ENCODE measurements around the gene ZNF445.
"Not testable (repeated sequence)": the region's sequence is repeated elsewhere in the genome, so short reads cannot be mapped to it uniquely, and the experiment has no call there.

ZNF445 gene

DNA sequence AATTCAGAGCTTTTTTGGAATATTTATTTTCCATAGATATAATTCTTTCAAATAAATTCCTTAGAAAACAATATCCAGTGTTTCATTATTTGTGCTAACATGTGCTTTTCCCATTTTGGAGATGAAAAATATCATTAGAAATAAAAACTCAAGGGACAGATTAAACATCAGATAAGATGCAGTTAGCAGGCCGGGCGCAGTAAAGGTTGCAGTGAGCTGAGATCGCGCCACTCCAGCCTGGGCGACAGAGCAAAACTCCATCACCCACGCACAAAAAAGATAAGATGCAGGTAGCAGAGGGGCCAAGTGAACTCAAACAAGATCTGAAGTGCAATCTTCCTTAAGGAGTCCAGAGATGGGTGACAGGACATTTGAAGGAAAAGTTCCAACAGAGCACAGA is 48.0 kb downstream of the ZNF445 start:
- no peak for DNase-seq

DNA sequence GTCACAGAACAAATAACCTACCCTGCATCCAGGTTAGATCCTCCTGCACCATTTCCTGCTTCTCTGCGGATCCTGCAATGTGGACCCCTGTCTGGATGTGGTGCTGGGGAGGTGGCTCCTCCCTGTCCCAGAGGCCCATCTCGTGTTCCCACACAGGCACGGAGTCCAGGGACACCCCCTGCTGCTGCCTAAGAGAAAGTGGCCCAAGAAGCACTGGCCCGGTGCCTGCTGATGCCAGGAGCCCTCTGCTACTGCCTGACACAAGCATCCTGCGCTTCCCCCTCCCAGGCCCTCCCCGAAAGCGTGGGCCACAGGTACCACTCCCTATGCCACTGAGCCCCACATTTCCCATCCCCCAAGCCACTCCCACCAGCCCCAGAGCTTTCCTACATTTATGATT is 48.6 kb downstream of the ZNF445 start:
- no peak for DNase-seq

DNA sequence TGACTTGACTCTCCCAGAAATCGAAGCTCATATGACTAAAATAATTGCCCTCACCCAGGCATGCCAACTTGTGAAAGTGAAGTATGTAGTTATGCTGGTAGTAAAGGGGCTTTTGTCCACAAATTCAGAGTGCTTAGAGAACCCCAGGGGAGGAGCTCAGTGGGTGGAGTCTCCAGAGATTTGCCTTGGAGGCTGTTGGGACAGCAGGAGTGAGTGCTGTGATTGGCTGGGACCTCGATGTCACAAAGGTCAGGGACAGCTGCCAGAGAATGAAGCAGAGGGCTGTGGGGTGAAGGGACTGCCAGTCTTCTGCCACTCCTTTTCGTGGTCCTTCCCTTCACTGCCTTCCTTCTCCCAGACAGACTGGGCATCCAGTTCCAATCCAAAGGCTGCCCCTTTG is 49.8 kb downstream of the ZNF445 start:
- no peak for DNase-seq

DNA sequence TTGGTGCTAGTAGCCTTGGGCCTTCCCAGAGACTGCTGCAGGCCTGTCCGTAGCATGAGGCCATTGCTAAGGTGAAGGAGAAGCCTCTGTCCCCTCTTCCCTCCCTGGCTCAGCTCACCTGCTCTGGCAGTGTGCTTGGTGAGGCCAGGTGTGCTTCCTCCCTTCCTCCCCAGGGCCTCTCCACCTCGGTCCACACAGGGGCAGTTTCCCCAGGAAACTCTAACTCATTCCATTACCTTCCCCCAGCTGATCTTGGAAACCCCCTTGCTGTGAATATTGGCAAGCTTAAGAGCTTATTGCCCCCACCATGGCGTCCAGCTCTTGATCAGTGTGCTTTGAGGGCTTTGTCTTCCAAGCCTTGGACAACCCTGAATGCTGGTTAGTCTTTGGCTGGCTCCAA is 52.7 kb downstream of the ZNF445 start:
- DNase-seq = no peak

DNA sequence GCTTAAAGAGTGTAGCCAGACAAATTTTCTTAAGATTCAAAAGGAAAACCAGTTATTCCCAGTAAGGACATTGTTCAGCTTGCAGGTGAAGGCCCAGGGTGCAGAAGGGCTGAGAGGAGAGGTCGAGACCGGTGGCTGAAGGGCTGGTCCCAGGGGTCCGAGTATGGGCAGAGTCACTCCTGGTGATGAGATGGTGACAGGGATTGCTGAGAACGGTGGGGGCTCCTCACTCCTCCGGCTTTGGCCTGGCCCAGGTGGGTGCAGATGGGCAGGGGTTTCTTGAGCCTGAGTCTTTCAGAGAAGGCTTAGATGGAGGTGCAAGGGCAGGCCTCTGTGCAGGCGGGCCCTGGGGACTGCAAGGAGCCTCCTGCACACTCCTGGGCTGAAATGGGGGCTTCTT is 56.2 kb downstream of the ZNF445 start:
- no peak for DNase-seq

DNA sequence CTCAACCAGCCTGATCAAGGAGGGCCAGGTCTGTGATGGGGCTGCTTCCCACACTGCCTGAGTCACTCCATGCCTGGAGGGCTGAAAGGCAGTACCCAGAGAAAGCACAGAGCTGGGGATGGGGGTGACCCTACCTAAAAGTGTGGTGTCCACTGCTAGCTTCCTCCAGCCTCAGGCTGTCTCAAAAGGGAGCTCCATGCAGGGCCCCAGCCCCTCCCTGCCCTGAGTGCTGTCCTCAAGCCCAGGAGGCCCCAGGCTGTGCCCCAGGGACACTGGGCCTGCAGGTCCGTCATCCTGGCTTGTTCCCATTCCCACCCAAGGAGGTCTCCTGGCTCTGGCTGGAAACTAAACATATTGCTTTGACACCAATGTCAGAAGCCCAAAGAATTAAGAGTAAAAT is 56.8 kb downstream of the ZNF445 start:
- no peak for DNase-seq

DNA sequence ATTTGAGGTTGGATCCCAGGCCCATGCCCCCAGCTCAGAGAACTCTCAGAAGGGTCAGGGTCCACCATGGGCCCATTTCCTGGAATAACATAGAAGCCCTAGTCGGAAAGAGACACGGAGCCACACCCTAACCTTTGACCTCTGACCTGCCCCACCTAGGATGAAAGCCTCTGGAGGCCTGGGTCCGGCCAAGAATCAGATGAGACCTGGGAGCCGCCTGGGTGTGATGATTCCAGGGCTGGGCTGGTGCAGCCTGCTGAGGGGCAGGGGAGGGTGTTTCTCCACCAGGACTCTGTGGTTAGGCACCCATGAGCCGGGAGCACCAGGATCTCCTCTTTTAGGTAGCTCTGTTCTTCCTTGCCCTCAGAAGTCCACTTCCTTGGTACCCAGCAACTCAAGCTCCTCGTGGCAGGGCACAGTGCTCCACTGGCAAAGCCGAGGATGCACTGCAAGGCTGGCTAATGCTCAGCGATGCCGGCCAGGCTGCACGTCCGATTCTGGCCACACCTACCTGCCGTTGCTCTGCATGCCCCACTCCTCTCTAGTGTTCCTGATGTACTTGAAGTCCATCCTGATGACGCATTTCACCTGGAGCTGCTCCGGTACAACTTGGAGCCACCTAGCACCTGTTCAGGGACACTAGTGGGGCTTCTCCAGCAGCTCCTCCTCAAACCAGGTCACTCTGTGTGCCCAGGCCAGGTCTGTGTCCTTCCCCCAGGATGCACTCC is 57.4 kb downstream of the ZNF445 start:
- DNase-seq = no peak

DNA sequence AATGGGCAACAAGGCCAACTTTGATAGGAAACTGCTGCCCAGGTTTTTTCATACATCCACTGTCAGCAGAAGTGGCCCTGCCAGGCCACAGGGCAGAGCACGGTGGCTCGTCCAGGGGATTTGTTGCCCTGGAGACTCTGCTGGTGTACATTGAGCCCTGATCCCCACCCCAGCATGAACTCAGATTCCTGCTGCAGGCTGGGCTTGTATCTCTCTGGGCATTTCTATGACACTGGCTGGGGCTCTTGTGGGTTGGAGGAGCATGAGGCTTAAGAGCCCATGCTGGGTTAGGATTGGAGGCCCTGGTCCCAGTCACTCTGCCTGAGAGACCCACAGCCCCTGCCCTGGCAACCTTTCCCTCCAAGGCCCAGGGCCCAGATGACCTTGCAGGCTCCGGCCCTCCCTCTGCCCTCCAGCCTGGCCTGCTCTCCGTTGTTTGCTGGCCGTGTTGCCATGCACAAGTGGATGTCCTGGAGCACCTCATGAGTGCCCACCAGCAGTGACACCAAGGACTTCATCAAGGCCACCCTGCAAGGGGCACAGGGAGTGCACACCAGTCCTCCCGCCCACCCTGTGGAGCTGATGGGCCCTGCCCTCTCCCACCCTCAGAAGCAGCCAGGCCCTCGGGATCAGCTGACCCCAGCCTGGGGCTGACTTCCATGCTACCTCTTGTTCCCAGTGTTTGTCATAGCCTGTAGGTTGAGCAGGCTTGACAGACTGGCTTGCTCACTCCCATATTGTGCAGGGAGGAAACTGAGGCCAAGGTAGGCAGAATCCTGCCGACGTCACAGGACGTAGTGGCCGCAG is 58.2 kb downstream of the ZNF445 start:
- DNase-seq = no peak

DNA sequence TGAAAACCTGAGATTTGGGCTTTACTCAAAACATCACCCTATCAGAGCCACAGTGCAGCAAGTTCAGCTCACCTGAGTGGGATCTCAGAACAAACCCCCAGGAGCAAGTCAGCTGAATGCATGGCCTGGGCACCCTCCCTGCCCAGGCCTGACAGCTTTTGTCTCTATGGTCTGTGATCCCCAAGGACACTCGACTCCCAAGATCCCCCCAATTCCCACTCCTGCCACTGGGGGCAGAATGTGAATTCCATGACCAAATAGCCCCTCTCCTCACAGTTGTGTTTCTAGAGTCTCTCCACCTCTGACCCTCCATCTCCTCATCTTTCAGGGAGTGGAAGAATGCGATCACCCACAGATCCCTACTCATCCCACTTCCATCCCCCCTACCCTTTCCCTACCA is 58.9 kb downstream of the ZNF445 start:
- no peak for DNase-seq

DNA sequence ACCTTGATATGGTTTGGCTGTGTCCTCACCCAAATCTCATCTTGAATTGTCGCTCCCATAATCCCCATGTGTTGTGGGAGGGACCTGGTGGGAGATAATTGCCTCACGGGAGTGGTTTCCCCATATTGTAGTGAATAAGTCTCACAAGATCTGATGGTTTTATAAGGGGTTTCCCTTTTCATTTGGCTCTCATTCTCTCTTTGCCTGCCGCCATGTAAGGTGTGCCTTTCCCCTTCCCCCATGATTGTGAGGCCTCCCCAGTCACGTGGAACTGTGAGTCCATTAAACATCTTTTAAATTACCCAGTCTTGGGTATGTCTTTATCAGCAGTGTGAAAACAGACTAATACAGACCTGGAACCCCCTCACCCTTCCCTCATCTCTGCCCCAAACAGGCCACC is 59.4 kb downstream of the ZNF445 start:
- DNase-seq = not testable (repeated sequence)

DNA sequence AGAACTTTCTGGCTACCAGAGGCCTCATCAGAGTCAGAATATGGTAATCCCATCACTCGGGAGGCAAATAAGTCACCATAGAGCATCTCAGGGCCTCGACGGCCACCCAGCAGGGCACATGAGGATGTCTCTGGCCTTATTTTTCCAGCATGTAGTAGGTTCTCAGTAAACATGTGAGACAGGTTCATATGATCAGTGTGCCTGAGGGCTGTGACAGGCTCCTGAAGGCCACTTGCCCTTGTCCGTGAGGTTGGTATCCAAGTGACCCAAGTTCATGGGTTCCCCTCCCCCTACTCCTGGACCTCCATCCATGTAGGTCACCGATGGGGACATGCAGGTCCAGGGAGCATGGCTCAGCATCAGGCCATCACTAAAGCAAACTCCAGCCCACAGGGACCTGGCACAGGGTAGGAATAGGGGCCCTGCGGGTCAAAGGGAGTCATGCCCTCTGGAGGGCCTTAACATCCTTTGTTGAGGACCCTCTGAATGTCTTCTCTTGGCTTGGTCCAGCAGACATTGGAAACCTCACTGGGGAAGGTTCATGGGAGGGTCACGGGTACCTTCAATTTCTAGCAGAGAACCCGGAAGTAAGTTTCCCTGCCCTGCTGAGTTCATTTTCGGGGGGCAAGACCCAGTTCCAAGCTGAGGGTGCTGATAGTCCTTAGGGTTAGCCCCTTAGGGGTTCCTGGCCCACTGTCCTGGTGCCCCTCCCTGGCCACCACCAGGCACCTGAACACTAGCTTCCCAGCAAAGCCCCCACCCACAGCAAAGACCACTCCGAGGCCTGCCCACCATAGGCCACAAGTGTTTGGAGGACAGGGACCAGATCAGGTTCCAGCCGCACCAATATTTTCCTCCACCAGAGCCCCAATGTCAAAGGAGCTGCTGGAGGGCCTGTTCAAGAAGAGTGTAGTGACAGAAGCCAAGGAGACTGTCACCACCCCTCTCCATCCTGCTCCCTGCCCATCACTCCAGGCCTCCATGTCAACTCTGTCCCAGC is 61.1 kb downstream of the ZNF445 start:
- no peak for DNase-seq

DNA sequence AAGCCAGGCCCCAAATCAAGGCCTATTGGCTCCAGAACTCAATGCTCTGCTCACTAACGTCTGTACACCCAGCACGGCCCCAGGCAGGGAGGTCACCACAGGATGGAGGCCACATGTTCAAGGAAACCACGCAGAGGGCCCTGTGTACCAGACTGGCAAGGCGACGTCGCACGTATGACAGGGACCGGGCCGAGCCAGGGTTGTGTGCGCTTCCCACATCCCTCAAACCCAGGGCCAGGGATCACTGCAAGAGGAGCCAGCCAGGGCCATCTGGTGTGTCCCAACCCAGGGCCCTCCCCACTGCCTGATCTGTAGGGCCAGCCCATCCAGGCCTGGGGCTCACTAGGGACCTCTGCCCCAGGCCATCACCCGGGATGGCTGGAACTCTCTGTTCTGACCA is 62.0 kb downstream of the ZNF445 start:
- no peak for DNase-seq

DNA sequence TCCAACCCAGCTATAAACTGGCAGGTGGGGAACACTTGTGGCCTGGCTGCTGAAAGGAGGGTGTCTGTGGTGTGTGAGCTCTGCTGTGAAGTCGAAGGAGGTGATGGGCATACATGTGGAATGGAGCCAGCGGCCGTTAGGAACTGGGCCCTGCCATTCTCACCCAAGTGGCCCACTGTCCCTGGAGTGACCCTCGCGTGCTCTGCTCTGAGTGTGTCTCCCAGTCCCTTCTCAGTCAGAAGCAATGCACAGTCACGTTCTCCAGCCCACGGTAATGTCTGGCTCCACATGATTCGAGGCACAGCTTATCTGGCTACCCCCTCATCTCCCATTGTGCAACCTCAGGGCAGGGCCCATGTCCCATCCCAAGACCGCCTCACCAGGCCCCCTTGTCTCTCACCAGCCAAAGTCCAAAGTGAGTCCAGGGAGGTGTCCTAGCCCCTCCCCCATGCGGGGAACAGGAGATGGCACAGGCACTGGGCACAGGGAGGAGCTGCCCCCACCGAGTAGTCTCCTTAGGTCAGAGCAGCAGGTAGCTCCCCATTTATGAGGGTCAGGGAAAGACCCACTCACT is 62.9 kb downstream of the ZNF445 start:
- DNase-seq = no peak

DNA sequence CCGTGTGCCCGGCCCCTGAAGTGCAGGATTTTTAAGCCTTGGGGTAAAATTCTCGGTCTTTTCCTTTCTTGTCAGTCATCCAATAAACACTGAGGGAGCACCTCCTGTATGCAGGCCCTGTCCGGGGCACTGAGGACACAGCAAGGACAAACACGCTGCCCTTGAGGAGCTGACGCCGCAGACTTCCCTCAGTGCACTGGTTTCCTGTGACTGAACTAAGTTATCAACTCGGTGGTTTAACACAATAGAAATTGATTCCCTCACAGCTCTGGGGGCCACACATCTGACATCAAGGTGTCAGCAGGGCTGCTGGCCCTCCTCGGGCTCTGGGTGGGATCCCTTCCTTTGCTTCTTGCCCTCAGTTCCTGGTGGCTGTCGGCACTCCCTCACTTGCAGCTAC is 65.1 kb downstream of the ZNF445 start:
- no peak for DNase-seq

DNA sequence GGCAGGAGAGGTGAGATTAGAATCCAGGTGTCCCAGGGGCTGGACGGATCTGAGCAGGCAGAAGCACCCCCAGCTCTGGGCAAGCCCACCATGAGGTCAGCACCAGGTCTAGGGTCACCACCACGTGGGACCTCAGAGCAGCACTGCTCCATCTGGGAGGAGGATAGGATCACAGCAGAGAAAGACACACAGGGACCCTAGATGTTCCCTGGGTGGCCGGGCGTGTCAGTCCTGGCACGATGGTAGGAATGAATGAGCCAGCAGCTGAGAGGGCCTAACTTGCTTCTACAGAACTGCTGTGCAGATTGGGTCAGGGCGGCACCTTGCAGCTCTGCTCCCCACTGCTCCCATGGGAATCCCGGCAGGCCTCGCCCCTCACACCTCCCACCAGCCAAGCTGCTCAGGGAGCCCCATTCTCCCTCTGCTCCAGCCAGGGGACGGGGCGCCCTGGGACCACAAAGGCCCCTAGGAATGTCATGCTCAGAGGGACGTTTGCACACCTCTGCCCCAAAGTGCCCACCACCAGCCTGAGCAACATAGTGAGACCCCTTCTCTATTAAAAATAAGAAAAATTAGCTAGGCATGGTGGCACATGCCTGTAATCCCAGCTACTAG is 66.3 kb downstream of the ZNF445 start:
- no peak for DNase-seq

DNA sequence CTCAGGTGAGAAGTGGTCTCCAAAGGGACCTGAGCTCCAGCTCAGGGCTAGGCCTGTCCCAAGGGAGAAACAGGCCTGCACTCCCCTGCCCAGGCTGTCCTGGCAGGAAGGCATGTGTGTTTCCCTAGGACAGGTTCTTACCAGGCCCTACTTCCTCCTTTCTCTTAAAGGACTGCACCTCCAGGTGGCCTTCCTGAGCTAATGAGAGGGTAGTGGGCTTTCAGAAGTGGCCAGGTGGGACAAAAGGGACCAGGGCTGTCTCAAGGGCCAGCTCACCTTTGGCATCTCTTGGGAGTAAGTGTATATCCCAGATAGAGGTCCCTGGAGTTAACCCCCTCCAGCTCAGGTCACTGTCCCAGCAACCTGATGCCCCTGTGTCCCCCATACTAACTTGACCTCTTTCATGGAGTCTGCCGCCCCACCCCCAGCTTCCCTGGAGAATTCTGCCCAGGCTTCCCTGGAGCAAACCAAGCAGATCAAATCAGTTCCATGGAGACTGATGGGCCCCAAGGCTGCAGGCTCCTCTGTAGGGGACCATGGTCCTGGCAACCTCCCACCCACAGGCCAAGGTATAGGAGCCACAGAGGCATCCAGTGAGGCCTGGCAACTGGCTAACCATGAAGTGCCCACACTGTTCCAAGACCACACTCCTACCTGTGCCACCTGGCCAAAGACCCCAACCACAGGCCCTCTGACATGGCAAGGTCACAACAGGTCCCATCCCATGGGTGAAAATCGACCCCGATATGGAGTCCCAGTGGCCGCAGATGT is 67.6 kb downstream of the ZNF445 start:
- no peak for DNase-seq

DNA sequence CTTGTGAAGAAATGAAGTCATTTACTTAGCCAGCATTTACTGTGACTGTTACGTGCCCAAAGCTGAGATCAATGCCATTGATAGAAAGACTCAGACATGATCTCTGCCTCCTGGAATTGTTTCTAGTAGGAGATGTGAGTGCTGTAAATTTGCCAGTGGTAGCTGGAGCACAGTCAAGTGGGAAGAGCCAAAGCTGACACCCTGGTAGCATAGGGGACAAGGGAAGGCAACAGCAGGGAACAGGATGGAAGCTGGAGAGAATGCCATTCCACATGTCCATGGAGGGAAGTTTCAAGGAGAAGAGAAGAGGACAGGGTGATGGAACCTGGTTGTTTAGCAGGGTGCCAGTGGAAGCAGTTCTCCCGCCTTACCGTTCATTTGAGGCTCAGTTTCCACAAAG is 74.9 kb downstream of the ZNF445 start:
- no peak for DNase-seq

DNA sequence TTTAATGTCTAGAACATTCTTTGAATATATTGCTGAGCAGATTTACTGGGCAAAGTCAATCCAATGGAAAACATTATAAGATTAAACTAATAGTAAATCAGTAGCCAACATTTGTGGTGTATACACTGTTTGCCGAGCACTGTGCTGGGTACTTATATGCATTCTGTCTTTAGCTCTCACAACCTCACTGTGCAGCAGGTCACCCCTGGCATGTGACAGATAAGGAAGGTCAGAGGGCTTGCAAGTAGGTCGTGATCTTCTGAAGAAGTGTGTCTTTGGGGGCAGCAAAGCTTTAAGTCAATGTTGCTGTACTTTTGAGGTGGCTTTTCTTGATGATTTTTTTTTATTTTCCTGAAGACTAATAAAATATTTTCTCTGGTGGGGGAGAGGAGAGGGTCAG is 76.7 kb downstream of the ZNF445 start:
- no peak for DNase-seq

DNA sequence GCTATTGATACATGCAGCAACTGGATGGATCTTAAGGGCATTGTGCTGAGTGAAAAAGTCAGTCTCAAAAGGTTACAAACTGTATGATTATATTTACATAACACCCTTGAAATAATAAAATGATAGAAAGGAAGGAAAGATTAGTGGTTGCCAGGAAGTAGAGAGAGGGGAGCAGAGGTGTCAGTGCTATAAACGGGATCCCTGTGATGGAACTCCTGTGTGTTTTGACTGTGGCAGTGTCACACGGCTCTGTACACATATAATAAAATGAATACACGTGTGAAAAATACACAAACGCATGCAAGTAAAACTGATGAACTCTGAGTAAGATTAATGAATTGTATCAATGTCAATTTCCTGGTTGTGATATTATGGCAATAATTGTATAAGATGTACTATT is 78.6 kb downstream of the ZNF445 start:
- no peak for DNase-seq

DNA sequence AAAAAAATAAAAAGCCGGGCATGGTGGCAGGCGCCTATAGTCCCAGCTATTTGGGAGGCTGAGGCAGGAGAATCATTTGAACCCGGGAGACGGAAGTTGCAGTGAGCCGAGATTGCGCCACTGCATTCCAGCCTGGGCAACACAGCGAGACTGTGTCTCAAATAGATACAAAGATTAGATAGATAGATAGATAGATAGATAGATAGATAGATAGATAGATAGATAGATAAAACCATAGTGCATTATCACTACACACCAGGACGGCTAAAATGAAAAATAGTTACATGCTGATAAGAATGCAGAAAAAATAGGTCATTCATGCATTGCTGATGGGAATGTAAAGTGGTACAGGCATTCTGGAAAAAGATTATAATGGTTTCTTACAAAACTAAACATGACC is 79.2 kb downstream of the ZNF445 start:
- not testable (repeated sequence) for DNase-seq

All from activated T-cell treated with anti-CD3 and anti-CD28 coated beads for 4 hours (primary cell).